Parathyroid adenoma (tissue), 2 donors: ENCODE results near the gene SNTA1.

Experiments used
- H2AFZ ChIP-seq: fragments of 300-600 bp; sonication (generic); one replicate; pipeline ENCODE4 v1.7.0; 2017; ENCODE audit warnings: antibody characterized with exemption, mild to moderate bottlenecking
- H3K27ac ChIP-seq: fragments of 300-600 bp; sonication (generic); one replicate; pipeline ENCODE4 v1.7.0; 2017
- H3K27me3 ChIP-seq: fragments of 300-600 bp; sonication (generic); one replicate; pipeline ENCODE4 v1.7.0; 2017; ENCODE audit warnings: low read length; ENCODE audit not compliant: control insufficient read depth, insufficient read depth
- H3K36me3 ChIP-seq: fragments of 300-600 bp; sonication (generic); one replicate; pipeline ENCODE4 v1.7.0; 2017; ENCODE audit warnings: low read length; ENCODE audit not compliant: control insufficient read depth, insufficient read depth
- H3K4me1 ChIP-seq: fragments of 300-600 bp; sonication (generic); one replicate; pipeline ENCODE4 v1.7.0; 2017; ENCODE audit warnings: control low read depth
- H3K4me2 ChIP-seq: fragments of 300-600 bp; sonication (generic); one replicate; pipeline ENCODE4 v1.7.0; 2017; ENCODE audit warnings: low read length
- H3K4me3 ChIP-seq: fragments of 300-600 bp; sonication (generic); one replicate; pipeline ENCODE4 v1.7.0; 2017; ENCODE audit warnings: low read depth, low read length
- H3K79me2 ChIP-seq: fragments of 300-600 bp; sonication (generic); one replicate; pipeline ENCODE4 v1.7.0; 2017; ENCODE audit warnings: control low read depth
- H3K9ac ChIP-seq: fragments of 300-600 bp; sonication (generic); one replicate; pipeline ENCODE4 v1.7.0; 2017; ENCODE audit warnings: mild to moderate bottlenecking
- H3K9me3 ChIP-seq: fragments of 300-600 bp; sonication (generic); one replicate; pipeline ENCODE4 v1.7.0; 2017; ENCODE audit warnings: low read length; ENCODE audit not compliant: control insufficient read depth
- CTCF ChIP-seq: fragments of 300-600 bp; sonication (generic); IDR thresholded peaks from one replicate; pipeline ENCODE4 v1.7.0; 2017; ENCODE audit warnings: antibody characterized with exemption, mild to moderate bottlenecking
- donor health status: primary hyperparathyroidism.

The SNTA1 gene

GRCh38 chr20:33377366-33377765, 66.2 kb downstream of the SNTA1 start:
- Histone ChIP-seq H3K27ac (no peak overlapping the region), H3K79me2 (no peaks in the 10 kb centered on the region), H3K36me3 (no peaks in the 10 kb centered on the region), H3K27me3 (no peaks in the 10 kb centered on the region), H3K9ac (no peak overlapping the region), H3K4me1 (peaks cover 13% of the 10 kb centered on the region), H3K4me3 (no peak overlapping the region), H3K4me2 (no peak overlapping the region), H3K9me3 (no peaks in the 10 kb centered on the region), H2AFZ (no peak overlapping the region)
- no peak for TF ChIP-seq CTCF

- Histone ChIP-seq H3K27ac (peak overlapping the region; percentile 33), H3K79me2 (no peaks in the 10 kb centered on the region), H3K27me3 (no peaks in the 10 kb centered on the region), H3K9me3 (no peaks in the 10 kb centered on the region), H2AFZ (no peak overlapping the region), H3K36me3 (no peaks in the 10 kb centered on the region), H3K4me3 (no peak overlapping the region), H3K4me2 (peak overlapping the region; percentile 17), H3K9ac (no peak overlapping the region), H3K4me1 (peaks cover 15% of the 10 kb centered on the region)
- no peak for TF ChIP-seq CTCF
These were observed 69.6 kb downstream of the SNTA1 start for GRCh38 chr20:33373735-33374605.

GRCh38 chr20:33372993-33373441, 70.5 kb downstream of the SNTA1 start:
- Histone ChIP-seq H3K27me3 (no peaks in the 10 kb centered on the region), H3K36me3 (no peaks in the 10 kb centered on the region), H3K79me2 (no peaks in the 10 kb centered on the region), H3K4me3 (no peak overlapping the region), H3K4me2 (no peak overlapping the region), H3K27ac (no peak overlapping the region), H3K9ac (no peak overlapping the region), H3K4me1 (peaks cover 15% of the 10 kb centered on the region), H2AFZ (no peak overlapping the region), H3K9me3 (no peaks in the 10 kb centered on the region)
- TF ChIP-seq CTCF: no peak

GRCh38 chr20:33370291-33370690, 73.3 kb downstream of the SNTA1 start:
- no peaks in the 10 kb centered on the region for H3K79me2 ChIP-seq
- no peaks in the 10 kb centered on the region for H3K27me3 ChIP-seq
- no peaks in the 10 kb centered on the region for H3K9me3 ChIP-seq
- no peak overlapping the region for H3K4me2 ChIP-seq
- no peak overlapping the region for H3K4me3 ChIP-seq
- no peaks in the 10 kb centered on the region for H3K36me3 ChIP-seq
- H3K27ac ChIP-seq: no peak overlapping the region
- no peak for TF ChIP-seq CTCF
- H3K9ac ChIP-seq: no peak overlapping the region
- H3K4me1 ChIP-seq: peaks cover 15% of the 10 kb centered on the region
- H2AFZ ChIP-seq: no peak overlapping the region

- no peaks in the 10 kb centered on the region for H3K79me2 ChIP-seq
- H3K4me3 ChIP-seq: no peak overlapping the region
- H3K9ac ChIP-seq: no peak overlapping the region
- no peaks in the 10 kb centered on the region for H3K27me3 ChIP-seq
- no peak for TF ChIP-seq CTCF
- H3K4me2 ChIP-seq: no peak overlapping the region
- H3K36me3 ChIP-seq: no peaks in the 10 kb centered on the region
- H3K9me3 ChIP-seq: no peaks in the 10 kb centered on the region
- peaks cover 5% of the 10 kb centered on the region for H3K4me1 ChIP-seq
- H2AFZ ChIP-seq: no peak overlapping the region
- H3K27ac ChIP-seq: no peak overlapping the region
These were observed 80.7 kb downstream of the SNTA1 start for GRCh38 chr20:33362898-33363297.
